GM10266 (cell line): ENCODE measurements around the gene UGT1A4.
A peak's percentile ranks its signal among the peaks of the same experiment; 100 is the strongest.
"Not testable (repeated sequence)": the region's sequence is repeated elsewhere in the genome, so short reads cannot be mapped to it uniquely, and the experiment has no call there.

Experiments
- DNase-seq: peaks from one replicate; pipeline ENCODE4 v3.0.0; 2012; ENCODE audit errors: extremely low spot score
- CTCF ChIP-seq: IDR thresholded peaks from 2 replicates; pipeline ENCODE4 v1.5.1; 2012; ENCODE audit warnings: mild to moderate bottlenecking, low read depth; ENCODE audit not compliant: control insufficient read depth, insufficient read depth; ENCODE audit errors: missing control alignments

The UGT1A4 gene

GRCh38 chr2:233708942-233709341, 9.6 kb upstream of the UGT1A4 start:
- no peak for TF ChIP-seq CTCF
- DNase-seq = no peak

GRCh38 chr2:233711312-233712008, 7.1 kb upstream of the UGT1A4 start:
- peak; percentile 95 for TF ChIP-seq CTCF
- DNase-seq = peak; percentile 64

- TF ChIP-seq CTCF = no peak
- no peak for DNase-seq
These were observed 5.8 kb upstream of the UGT1A4 start, which contains the start of gene UGT1A5 for GRCh38 chr2:233712611-233713261. TSS of gene UGT1A5 (plus strand) at chr2:233712907. CDS start at chr2:233712992, 85 bp downstream.

- DNase-seq = no peak
- no peak for TF ChIP-seq CTCF
These were observed 5.3 kb upstream of the UGT1A4 start for GRCh38 chr2:233713262-233713615.

GRCh38 chr2:233714121-233714520, 4.4 kb upstream of the UGT1A4 start:
- DNase-seq = no peak
- TF ChIP-seq CTCF = no peak

- DNase-seq = no peak
- no peak for TF ChIP-seq CTCF
These were observed 10.3 kb downstream of the UGT1A4 start, which contains the start of gene UGT1A3 for GRCh38 chr2:233728723-233729301. TSS of gene UGT1A3 (plus strand) at chr2:233729042. CDS start at chr2:233729127, 85 bp downstream.

GRCh38 chr2:233736868-233737653, 18.5 kb downstream of the UGT1A4 start:
- DNase-seq = not testable (repeated sequence)
